K562 (cell line): ENCODE data around the gene ISYNA1.

ENCODE experiments used
- CBFB ChIP-seq: sonication (generic); formaldehyde crosslinking; IDR thresholded peaks from 2 replicates; pipeline ENCODE4 v1.4.0; 2020; ENCODE audit warnings: mild to moderate bottlenecking, missing genetic modification reagents
- JUNB ChIP-seq: fragments of 450-650 bp; formaldehyde crosslinking; conservative IDR thresholded peaks from 2 replicates; pipeline ENCODE4 v1.4.0; 2020; ENCODE audit warnings: mild to moderate bottlenecking
- MAFG ChIP-seq: fragments of 450-650 bp; conservative IDR thresholded peaks from 2 replicates; pipeline ENCODE4 v1.6.1; 2016; ENCODE audit warnings: missing genetic modification characterization, missing compliant biosample characterization
- POLR2A ChIP-seq: fragments of 450-650 bp; conservative IDR thresholded peaks from 2 replicates; pipeline ENCODE4 v1.6.1; 2016
- YBX1 ChIP-seq: fragments of 450-650 bp; IDR thresholded peaks from 2 replicates; pipeline ENCODE4 v1.7.1; 2016; ENCODE audit warnings: mild to moderate bottlenecking
- ZC3H8 ChIP-seq: fragments of 450-650 bp; IDR thresholded peaks from 2 replicates; pipeline ENCODE4 v1.6.1; 2017
- ZFX ChIP-seq: sonication (generic); formaldehyde crosslinking; IDR thresholded peaks from 2 replicates; pipeline ENCODE4 v1.8.0; 2022; ENCODE audit warnings: mild to moderate bottlenecking, missing genetic modification reagents, moderate library complexity
- ZNF507 ChIP-seq: conservative IDR thresholded peaks from 2 replicates; pipeline ENCODE4 v1.6.1; 2017; ENCODE audit warnings: missing genetic modification characterization, missing compliant biosample characterization
- ZNF668 ChIP-seq: fragments of 250-450 bp; sonication (Bioruptor Pico); IDR thresholded peaks from 2 replicates; pipeline ENCODE4 v1.8.0; 2022; ENCODE audit warnings: mild to moderate bottlenecking, inconsistent platforms
- TF ChIP-seq, protein P1 (sequence below): fragments of 450-650 bp; IDR thresholded peaks from 2 replicates; pipeline ENCODE4 v1.6.1; 2016; ENCODE audit warnings: mild to moderate bottlenecking, moderate library complexity
- TF ChIP-seq, protein P2 (sequence below): sonication (generic); formaldehyde crosslinking; IDR thresholded peaks from 2 replicates; pipeline ENCODE4 v1.8.0; 2023; ENCODE audit warnings: mild to moderate bottlenecking, missing genetic modification reagents
- TF ChIP-seq, protein P3 (sequence below), 3 experiments: IDR thresholded peaks in 2 of 3; conservative IDR thresholded peaks in 1 of 3; 2 replicates each; pipeline ENCODE4 v1.5.1; 2011 to 2012; ENCODE audit warnings: low read length in 3 of 3, mild to moderate bottlenecking in 3 of 3, control low read depth in 2 of 3, improper control_type of control experiment in 1 of 3, inconsistent platforms in 1 of 3, low read depth in 1 of 3, mixed read lengths in 1 of 3, moderate library complexity in 1 of 3; ENCODE audit not compliant: insufficient read depth in 2 of 3

DNA sequence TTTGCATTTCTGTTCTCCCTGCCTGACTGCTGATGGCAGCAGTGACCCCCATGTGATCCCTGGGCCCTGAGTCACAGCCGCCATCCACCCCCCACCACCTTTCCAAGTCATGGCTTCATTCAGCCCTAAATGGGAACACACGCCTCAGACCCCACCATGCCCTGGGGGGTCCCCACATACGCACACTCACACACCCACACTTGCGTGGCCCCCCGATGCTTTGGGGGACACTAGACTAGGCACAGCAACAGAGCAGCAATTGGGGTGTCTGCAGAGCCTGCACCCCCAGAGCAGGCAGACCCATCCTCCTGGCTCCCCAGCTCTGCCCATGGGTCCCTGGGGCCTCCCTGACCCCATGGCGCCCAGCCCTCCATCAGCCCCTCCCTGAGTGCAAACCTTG, 5.5 kb upstream of the ISYNA1 start:
- TF ChIP-seq CBFB (CRISPR knock-in tag) (no peak), ZNF668 (CRISPR knock-in tag) (no peak), ZNF507 (tag) (no peak), MAFG (tag) (no peak), JUNB (CRISPR knock-in tag) (no peak), ZFX (no peak), POLR2A (no peak), ZC3H8 (no peak), YBX1 (no peak)
- TF ChIP-seq, protein P1, sequence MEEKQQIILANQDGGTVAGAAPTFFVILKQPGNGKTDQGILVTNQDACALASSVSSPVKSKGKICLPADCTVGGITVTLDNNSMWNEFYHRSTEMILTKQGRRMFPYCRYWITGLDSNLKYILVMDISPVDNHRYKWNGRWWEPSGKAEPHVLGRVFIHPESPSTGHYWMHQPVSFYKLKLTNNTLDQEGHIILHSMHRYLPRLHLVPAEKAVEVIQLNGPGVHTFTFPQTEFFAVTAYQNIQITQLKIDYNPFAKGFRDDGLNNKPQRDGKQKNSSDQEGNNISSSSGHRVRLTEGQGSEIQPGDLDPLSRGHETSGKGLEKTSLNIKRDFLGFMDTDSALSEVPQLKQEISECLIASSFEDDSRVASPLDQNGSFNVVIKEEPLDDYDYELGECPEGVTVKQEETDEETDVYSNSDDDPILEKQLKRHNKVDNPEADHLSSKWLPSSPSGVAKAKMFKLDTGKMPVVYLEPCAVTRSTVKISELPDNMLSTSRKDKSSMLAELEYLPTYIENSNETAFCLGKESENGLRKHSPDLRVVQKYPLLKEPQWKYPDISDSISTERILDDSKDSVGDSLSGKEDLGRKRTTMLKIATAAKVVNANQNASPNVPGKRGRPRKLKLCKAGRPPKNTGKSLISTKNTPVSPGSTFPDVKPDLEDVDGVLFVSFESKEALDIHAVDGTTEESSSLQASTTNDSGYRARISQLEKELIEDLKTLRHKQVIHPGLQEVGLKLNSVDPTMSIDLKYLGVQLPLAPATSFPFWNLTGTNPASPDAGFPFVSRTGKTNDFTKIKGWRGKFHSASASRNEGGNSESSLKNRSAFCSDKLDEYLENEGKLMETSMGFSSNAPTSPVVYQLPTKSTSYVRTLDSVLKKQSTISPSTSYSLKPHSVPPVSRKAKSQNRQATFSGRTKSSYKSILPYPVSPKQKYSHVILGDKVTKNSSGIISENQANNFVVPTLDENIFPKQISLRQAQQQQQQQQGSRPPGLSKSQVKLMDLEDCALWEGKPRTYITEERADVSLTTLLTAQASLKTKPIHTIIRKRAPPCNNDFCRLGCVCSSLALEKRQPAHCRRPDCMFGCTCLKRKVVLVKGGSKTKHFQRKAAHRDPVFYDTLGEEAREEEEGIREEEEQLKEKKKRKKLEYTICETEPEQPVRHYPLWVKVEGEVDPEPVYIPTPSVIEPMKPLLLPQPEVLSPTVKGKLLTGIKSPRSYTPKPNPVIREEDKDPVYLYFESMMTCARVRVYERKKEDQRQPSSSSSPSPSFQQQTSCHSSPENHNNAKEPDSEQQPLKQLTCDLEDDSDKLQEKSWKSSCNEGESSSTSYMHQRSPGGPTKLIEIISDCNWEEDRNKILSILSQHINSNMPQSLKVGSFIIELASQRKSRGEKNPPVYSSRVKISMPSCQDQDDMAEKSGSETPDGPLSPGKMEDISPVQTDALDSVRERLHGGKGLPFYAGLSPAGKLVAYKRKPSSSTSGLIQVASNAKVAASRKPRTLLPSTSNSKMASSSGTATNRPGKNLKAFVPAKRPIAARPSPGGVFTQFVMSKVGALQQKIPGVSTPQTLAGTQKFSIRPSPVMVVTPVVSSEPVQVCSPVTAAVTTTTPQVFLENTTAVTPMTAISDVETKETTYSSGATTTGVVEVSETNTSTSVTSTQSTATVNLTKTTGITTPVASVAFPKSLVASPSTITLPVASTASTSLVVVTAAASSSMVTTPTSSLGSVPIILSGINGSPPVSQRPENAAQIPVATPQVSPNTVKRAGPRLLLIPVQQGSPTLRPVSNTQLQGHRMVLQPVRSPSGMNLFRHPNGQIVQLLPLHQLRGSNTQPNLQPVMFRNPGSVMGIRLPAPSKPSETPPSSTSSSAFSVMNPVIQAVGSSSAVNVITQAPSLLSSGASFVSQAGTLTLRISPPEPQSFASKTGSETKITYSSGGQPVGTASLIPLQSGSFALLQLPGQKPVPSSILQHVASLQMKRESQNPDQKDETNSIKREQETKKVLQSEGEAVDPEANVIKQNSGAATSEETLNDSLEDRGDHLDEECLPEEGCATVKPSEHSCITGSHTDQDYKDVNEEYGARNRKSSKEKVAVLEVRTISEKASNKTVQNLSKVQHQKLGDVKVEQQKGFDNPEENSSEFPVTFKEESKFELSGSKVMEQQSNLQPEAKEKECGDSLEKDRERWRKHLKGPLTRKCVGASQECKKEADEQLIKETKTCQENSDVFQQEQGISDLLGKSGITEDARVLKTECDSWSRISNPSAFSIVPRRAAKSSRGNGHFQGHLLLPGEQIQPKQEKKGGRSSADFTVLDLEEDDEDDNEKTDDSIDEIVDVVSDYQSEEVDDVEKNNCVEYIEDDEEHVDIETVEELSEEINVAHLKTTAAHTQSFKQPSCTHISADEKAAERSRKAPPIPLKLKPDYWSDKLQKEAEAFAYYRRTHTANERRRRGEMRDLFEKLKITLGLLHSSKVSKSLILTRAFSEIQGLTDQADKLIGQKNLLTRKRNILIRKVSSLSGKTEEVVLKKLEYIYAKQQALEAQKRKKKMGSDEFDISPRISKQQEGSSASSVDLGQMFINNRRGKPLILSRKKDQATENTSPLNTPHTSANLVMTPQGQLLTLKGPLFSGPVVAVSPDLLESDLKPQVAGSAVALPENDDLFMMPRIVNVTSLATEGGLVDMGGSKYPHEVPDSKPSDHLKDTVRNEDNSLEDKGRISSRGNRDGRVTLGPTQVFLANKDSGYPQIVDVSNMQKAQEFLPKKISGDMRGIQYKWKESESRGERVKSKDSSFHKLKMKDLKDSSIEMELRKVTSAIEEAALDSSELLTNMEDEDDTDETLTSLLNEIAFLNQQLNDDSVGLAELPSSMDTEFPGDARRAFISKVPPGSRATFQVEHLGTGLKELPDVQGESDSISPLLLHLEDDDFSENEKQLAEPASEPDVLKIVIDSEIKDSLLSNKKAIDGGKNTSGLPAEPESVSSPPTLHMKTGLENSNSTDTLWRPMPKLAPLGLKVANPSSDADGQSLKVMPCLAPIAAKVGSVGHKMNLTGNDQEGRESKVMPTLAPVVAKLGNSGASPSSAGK: no peak
- TF ChIP-seq, protein P2, sequence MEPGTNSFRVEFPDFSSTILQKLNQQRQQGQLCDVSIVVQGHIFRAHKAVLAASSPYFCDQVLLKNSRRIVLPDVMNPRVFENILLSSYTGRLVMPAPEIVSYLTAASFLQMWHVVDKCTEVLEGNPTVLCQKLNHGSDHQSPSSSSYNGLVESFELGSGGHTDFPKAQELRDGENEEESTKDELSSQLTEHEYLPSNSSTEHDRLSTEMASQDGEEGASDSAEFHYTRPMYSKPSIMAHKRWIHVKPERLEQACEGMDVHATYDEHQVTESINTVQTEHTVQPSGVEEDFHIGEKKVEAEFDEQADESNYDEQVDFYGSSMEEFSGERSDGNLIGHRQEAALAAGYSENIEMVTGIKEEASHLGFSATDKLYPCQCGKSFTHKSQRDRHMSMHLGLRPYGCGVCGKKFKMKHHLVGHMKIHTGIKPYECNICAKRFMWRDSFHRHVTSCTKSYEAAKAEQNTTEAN: no peak
- TF ChIP-seq, protein P3, sequence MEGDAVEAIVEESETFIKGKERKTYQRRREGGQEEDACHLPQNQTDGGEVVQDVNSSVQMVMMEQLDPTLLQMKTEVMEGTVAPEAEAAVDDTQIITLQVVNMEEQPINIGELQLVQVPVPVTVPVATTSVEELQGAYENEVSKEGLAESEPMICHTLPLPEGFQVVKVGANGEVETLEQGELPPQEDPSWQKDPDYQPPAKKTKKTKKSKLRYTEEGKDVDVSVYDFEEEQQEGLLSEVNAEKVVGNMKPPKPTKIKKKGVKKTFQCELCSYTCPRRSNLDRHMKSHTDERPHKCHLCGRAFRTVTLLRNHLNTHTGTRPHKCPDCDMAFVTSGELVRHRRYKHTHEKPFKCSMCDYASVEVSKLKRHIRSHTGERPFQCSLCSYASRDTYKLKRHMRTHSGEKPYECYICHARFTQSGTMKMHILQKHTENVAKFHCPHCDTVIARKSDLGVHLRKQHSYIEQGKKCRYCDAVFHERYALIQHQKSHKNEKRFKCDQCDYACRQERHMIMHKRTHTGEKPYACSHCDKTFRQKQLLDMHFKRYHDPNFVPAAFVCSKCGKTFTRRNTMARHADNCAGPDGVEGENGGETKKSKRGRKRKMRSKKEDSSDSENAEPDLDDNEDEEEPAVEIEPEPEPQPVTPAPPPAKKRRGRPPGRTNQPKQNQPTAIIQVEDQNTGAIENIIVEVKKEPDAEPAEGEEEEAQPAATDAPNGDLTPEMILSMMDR (IDR thresholded peaks at IDR 0.05 in 2 of 3, conservative IDR thresholded peaks at IDR 0.05 in 1 of 3; ENCODE audit: insufficient read depth in 2 of 3, low read depth in 1 of 3, low read length in 3 of 3): no peak
